Hypothalamus (tissue), 51 donors: ENCODE results near the gene PHF21B.
A peak's percentile ranks its signal among the peaks of the same experiment; 100 is the strongest.
"Not testable (repeated sequence)": the region's sequence is repeated elsewhere in the genome, so short reads cannot be mapped to it uniquely, and the experiment has no call there.

Source experiments
- DNase-seq, 51 donors: peaks; one replicate each; lab custom pipeline; 2025; lab: John Stamatoyannopoulos, UW

Gene PHF21B

GRCh38 chr22:44883011-44883421 lies 126.8 kb downstream of the PHF21B start:
- DNase-seq, result no peak

GRCh38 chr22:44882226-44882905 lies 127.4 kb downstream of the PHF21B start:
- no peak for DNase-seq

GRCh38 chr22:44881624-44882023 lies 128.2 kb downstream of the PHF21B start:
- DNase-seq, result no peak

- DNase-seq, result no peak
Measured at GRCh38 chr22:44880610-44881290, 129.1 kb downstream of the PHF21B start.

- DNase-seq, result no peak
Measured at GRCh38 chr22:44879301-44879680, 130.5 kb downstream of the PHF21B start.

- DNase-seq, result no peak
Measured at GRCh38 chr22:44878483-44879300, 131.1 kb downstream of the PHF21B start.

- no peak for DNase-seq
Measured at GRCh38 chr22:44876921-44877320, 132.9 kb downstream of the PHF21B start.

GRCh38 chr22:44871782-44872181 lies 138.0 kb downstream of the PHF21B start:
- DNase-seq, result no peak

- peak in 8 of 51 donors; percentile 1 to 31 (median 16) for DNase-seq
Measured at GRCh38 chr22:44870021-44870420, 139.8 kb downstream of the PHF21B start.

- peak in 1 of 51 donors; percentile 39 for DNase-seq
Measured at GRCh38 chr22:44869196-44869595, 140.6 kb downstream of the PHF21B start.

- no peak for DNase-seq
Measured at GRCh38 chr22:44865193-44866057, 144.4 kb downstream of the PHF21B start.

GRCh38 chr22:44862981-44863860 lies 146.6 kb downstream of the PHF21B start:
- no peak for DNase-seq

GRCh38 chr22:44862281-44862680 lies 147.5 kb downstream of the PHF21B start:
- DNase-seq, result no peak

GRCh38 chr22:44861245-44861644 lies 148.6 kb downstream of the PHF21B start:
- no peak for DNase-seq

GRCh38 chr22:44860311-44860710 lies 149.5 kb downstream of the PHF21B start:
- no peak for DNase-seq

GRCh38 chr22:44859641-44860040 lies 150.2 kb downstream of the PHF21B start:
- no peak for DNase-seq

- DNase-seq, result not testable (repeated sequence)
Measured at GRCh38 chr22:44858819-44859218, 151.0 kb downstream of the PHF21B start.

GRCh38 chr22:44855855-44856254 lies 153.9 kb downstream of the PHF21B start:
- no peak for DNase-seq

- DNase-seq, result not testable (repeated sequence)
Measured at GRCh38 chr22:44854641-44855040, 155.2 kb downstream of the PHF21B start.
